Liver (tissue), 9 donors: Measurements from ENCODE around the gene ACVR2B. TPM values are rescaled to one million over a fixed set of nuclear protein-coding genes. Genes with fewer than 3 reads are reported as not detected.

Experiments used
- DNase-seq: peaks from one replicate; pipeline ENCODE4 v3.0.0-alpha.2; 2017; ENCODE audit warnings: low spot score
- H3K27ac ChIP-seq, 2 donors: one replicate each; pipeline ENCODE4 v1.7.0; 2013; ENCODE audit warnings: inconsistent platforms in 2 of 2, low read length in 2 of 2, control low read depth in 1 of 2, low read depth in 1 of 2, mild to moderate bottlenecking in 1 of 2
- H3K27me3 ChIP-seq, 4 donors: one replicate each; pipeline versions ENCODE4 v1.6.1 to v1.7.0; 2013; ENCODE audit warnings: low read length in 3 of 4, inconsistent platforms in 1 of 4, mild to moderate bottlenecking in 1 of 4, moderate library complexity in 1 of 4; ENCODE audit not compliant: control insufficient read depth in 4 of 4, insufficient read depth in 4 of 4
- H3K36me3 ChIP-seq, 4 donors: one replicate each; pipeline versions ENCODE4 v1.6.1 to v1.7.0; 2013; ENCODE audit warnings: low read length in 3 of 4, mild to moderate bottlenecking in 3 of 4, low read depth in 1 of 4, moderate library complexity in 1 of 4; ENCODE audit not compliant: control insufficient read depth in 4 of 4, insufficient read depth in 3 of 4
- H3K4me1 ChIP-seq, 4 donors: one replicate each; pipeline versions ENCODE4 v1.6.1 to v1.7.0; 2013; ENCODE audit warnings: low read length in 3 of 4, mild to moderate bottlenecking in 3 of 4, moderate library complexity in 1 of 4; ENCODE audit not compliant: control insufficient read depth in 4 of 4, insufficient read depth in 4 of 4
- H3K4me3 ChIP-seq, 3 donors: one replicate each; pipeline versions ENCODE4 v1.6.1 to v1.7.0; 2013; ENCODE audit warnings: low read length in 3 of 3, control low read depth in 1 of 3, low read depth in 1 of 3, mild to moderate bottlenecking in 1 of 3
- H3K9ac ChIP-seq, 2 donors: one replicate each; pipeline ENCODE4 v1.7.0; 2013; ENCODE audit warnings: low read length in 2 of 2, mild to moderate bottlenecking in 2 of 2, moderate library complexity in 2 of 2, control low read depth in 1 of 2, low read depth in 1 of 2
- H3K9me3 ChIP-seq, 4 donors: one replicate each; pipeline versions ENCODE4 v1.6.1 to v1.7.0; 2013; ENCODE audit warnings: low read length in 3 of 4; ENCODE audit not compliant: control insufficient read depth in 4 of 4
- ATF3 ChIP-seq: IDR thresholded peaks from 2 replicates; pipeline ENCODE4 v1.6.1; 2016; ENCODE audit warnings: antibody characterized with exemption
- CTCF ChIP-seq: fragments of 150-350 bp; IDR thresholded peaks from 2 replicates; pipeline ENCODE4 v1.5.1; 2017; ENCODE audit warnings: improper control_type of control experiment, low read depth, low read length; ENCODE audit not compliant: missing input control
- EGR1 ChIP-seq, 2 donors: IDR thresholded peaks; 2 replicates each; pipeline ENCODE4 v1.6.1; 2016 to 2018; ENCODE audit warnings: antibody characterized with exemption in 2 of 2, low read depth in 2 of 2
- FOXA1 ChIP-seq: IDR thresholded peaks from 2 replicates; pipeline ENCODE4 v1.6.1; 2016; ENCODE audit warnings: antibody characterized with exemption
- FOXA2 ChIP-seq: IDR thresholded peaks from 2 replicates; pipeline ENCODE4 v1.6.1; 2016; ENCODE audit warnings: antibody characterized with exemption
- GABPA ChIP-seq, 2 donors: IDR thresholded peaks in 1 of 2; conservative IDR thresholded peaks in 1 of 2; 2 replicates each; pipeline ENCODE4 v1.6.1; 2016; ENCODE audit warnings: antibody characterized with exemption in 2 of 2, mild to moderate bottlenecking in 1 of 2, moderate library complexity in 1 of 2
- HNF4A ChIP-seq, 2 donors: conservative IDR thresholded peaks; 2 replicates each; pipeline ENCODE4 v1.6.1; 2016; ENCODE audit warnings: antibody characterized with exemption in 2 of 2, mild to moderate bottlenecking in 2 of 2
- HNF4G ChIP-seq: IDR thresholded peaks from 2 replicates; pipeline ENCODE4 v1.6.1; 2016; ENCODE audit warnings: antibody characterized with exemption
- JUND ChIP-seq, 2 donors: IDR thresholded peaks; 2 replicates each; pipeline ENCODE4 v1.6.1; 2016; ENCODE audit warnings: antibody characterized with exemption in 2 of 2
- MAX ChIP-seq: IDR thresholded peaks from 2 replicates; pipeline ENCODE4 v1.6.1; 2016; ENCODE audit warnings: antibody characterized with exemption
- NR2F2 ChIP-seq: IDR thresholded peaks from 2 replicates; pipeline ENCODE4 v1.6.1; 2016; ENCODE audit warnings: antibody characterized with exemption
- RAD21 ChIP-seq, 2 donors: IDR thresholded peaks; 2 replicates each; pipeline ENCODE4 v1.6.1; 2016; ENCODE audit warnings: antibody characterized with exemption in 2 of 2, mild to moderate bottlenecking in 2 of 2
- REST ChIP-seq: IDR thresholded peaks from 2 replicates; pipeline ENCODE4 v1.6.1; 2016; ENCODE audit warnings: antibody characterized with exemption, mild to moderate bottlenecking
- RXRA ChIP-seq, 2 donors: IDR thresholded peaks; 2 replicates each; pipeline ENCODE4 v1.6.1; 2017 to 2018; ENCODE audit warnings: antibody characterized with exemption in 2 of 2, mild to moderate bottlenecking in 1 of 2
- SP1 ChIP-seq: IDR thresholded peaks from 2 replicates; pipeline ENCODE4 v1.6.1; 2018; ENCODE audit warnings: antibody characterized with exemption, mild to moderate bottlenecking
- TAF1 ChIP-seq: conservative IDR thresholded peaks from 2 replicates; pipeline ENCODE4 v1.6.1; 2016; ENCODE audit warnings: antibody characterized with exemption, mild to moderate bottlenecking
- YY1 ChIP-seq: IDR thresholded peaks from 2 replicates; pipeline ENCODE4 v1.6.1; 2016; ENCODE audit warnings: antibody characterized with exemption, mild to moderate bottlenecking
- ZBTB33 ChIP-seq: IDR thresholded peaks from 2 replicates; pipeline ENCODE4 v1.6.1; 2016; ENCODE audit warnings: antibody characterized with exemption
- WGBS: extraction: QIAGEN DNeasy Blood & Tissue Kit; methylation state at CpG from one replicate; pipeline ENCODE4 v1.1.7; 2013; 5-methylcytosine and 5-hydroxymethylcytosine counted together
- polyA plus RNA-seq, 2 donors: library from polyadenylated mRNA; stranded (reverse) in 1 of 2; unstranded in 1 of 2; fragments of 200-250 nt in 1 of 2; fragments of >200 nt in 1 of 2; fragmentation: Nextera tagmentation in 1 of 2; extraction: Ambion mirVana in 1 of 2; gene quantifications; one replicate each; pipeline versions ENCODE4 v1.2.1 to v1.2.3, GENCODE V29; 2013 to 2015
- total RNA-seq, 2 donors: library from RNA; depleted of rRNA; stranded (reverse); fragments of >200 nt; gene quantifications; one replicate each; pipeline ENCODE4 v1.2.3, GENCODE V29; 2014
- donor health status: healthy.
- donor health status: healthy.
- donor health status: healthy.
- donor health status: healthy.
- donor health status: healthy.

Gene ACVR2B
- total and polyA plus RNA-seq, 4 donors: 1.2 to 7.4 (median 4.7) TPM

GRCh38 chr3:38474928-38475605 lies 21.4 kb downstream of the ACVR2B start:
- no peak for DNase-seq
- H3K27ac ChIP-seq: no peak overlapping the region
- H3K27me3 ChIP-seq: no peaks in the 10 kb centered on the region
- peaks cover 2 to 17% (median 3%) of the 10 kb centered on the region in 4 donors for H3K36me3 ChIP-seq
- no peak for TF ChIP-seq ATF3
- no peak for TF ChIP-seq GABPA (IDR thresholded peaks at IDR 0.05 in 1 of 2, conservative IDR thresholded peaks at IDR 0.05 in 1 of 2)
- TF ChIP-seq SP1: no peak
- TF ChIP-seq YY1: no peak
- no peak for TF ChIP-seq EGR1 (IDR thresholded peaks at IDR 0.05; ENCODE audit: low read depth in 2 of 2)
- H3K9me3 ChIP-seq: no peaks in the 10 kb centered on the region
- no peak overlapping the region for H3K4me3 ChIP-seq
- peaks cover 10 to 36% (median 20%) of the 10 kb centered on the region in 4 donors for H3K4me1 ChIP-seq
- 93% methylated on average over 7 of the region's 7 CpGs for WGBS
- H3K9ac ChIP-seq: no peak overlapping the region

GRCh38 chr3:38475716-38476115 lies 22.0 kb downstream of the ACVR2B start:
- no peaks in the 10 kb centered on the region for H3K27me3 ChIP-seq
- TF ChIP-seq FOXA2: no peak
- TF ChIP-seq FOXA1: no peak
- TF ChIP-seq TAF1: no peak
- TF ChIP-seq ATF3: no peak
- TF ChIP-seq ZBTB33: no peak
- TF ChIP-seq SP1: no peak
- no peak for TF ChIP-seq HNF4A (conservative IDR thresholded peaks at IDR 0.05)
- TF ChIP-seq RAD21 (IDR thresholded peaks at IDR 0.05): no peak
- TF ChIP-seq GABPA (IDR thresholded peaks at IDR 0.05 in 1 of 2, conservative IDR thresholded peaks at IDR 0.05 in 1 of 2): no peak
- peaks cover 2 to 22% (median 7%) of the 10 kb centered on the region in 4 donors for H3K36me3 ChIP-seq
- peak; percentile 17 for DNase-seq
- no peak overlapping the region for H3K27ac ChIP-seq
- no peak overlapping the region for H3K9ac ChIP-seq
- no peak overlapping the region for H3K4me3 ChIP-seq
- peaks cover 10 to 30% (median 17%) of the 10 kb centered on the region in 4 donors for H3K4me1 ChIP-seq
- H3K9me3 ChIP-seq: no peaks in the 10 kb centered on the region
- WGBS: 87% methylated on average over 6 of the region's 6 CpGs

GRCh38 chr3:38476157-38476756 lies 22.6 kb downstream of the ACVR2B start:
- H3K4me3 ChIP-seq: no peak overlapping the region
- WGBS: 88% methylated on average over 5 of the region's 5 CpGs
- H3K27me3 ChIP-seq: no peaks in the 10 kb centered on the region
- peaks cover 10 to 27% (median 16%) of the 10 kb centered on the region in 4 donors for H3K4me1 ChIP-seq
- H3K9me3 ChIP-seq: no peaks in the 10 kb centered on the region
- peaks cover 2 to 27% (median 12%) of the 10 kb centered on the region in 4 donors for H3K36me3 ChIP-seq
- no peak overlapping the region for H3K27ac ChIP-seq
- DNase-seq: no peak
- no peak overlapping the region for H3K9ac ChIP-seq
- TF ChIP-seq REST (no peak), JUND (IDR thresholded peaks at IDR 0.05) (no peak), RAD21 (IDR thresholded peaks at IDR 0.05) (no peak), GABPA (IDR thresholded peaks at IDR 0.05 in 1 of 2, conservative IDR thresholded peaks at IDR 0.05 in 1 of 2) (no peak), NR2F2 (no peak), MAX (no peak), YY1 (no peak), FOXA2 (no peak), ATF3 (no peak), CTCF (no peak), HNF4G (no peak), RXRA (IDR thresholded peaks at IDR 0.05) (no peak), EGR1 (IDR thresholded peaks at IDR 0.05; ENCODE audit: low read depth in 2 of 2) (no peak)
